Astrocyte (in vitro differentiated cells and primary cell): ENCODE measurements around the gene TNRC6A.

ENCODE experiments used
- EZH2 ChIP-seq: IDR thresholded peaks from 2 replicates; pipeline ENCODE4 v1.6.1; 2012; ENCODE audit warnings: mild to moderate bottlenecking, low read length, inconsistent platforms; ENCODE audit not compliant: insufficient read depth
- TF ChIP-seq, protein P1 (sequence below): IDR thresholded peaks from 2 replicates; pipeline ENCODE4 v1.5.1; 2011; ENCODE audit warnings: low read depth, mild to moderate bottlenecking, inconsistent platforms, low read length, moderate library complexity; ENCODE audit not compliant: insufficient read depth

DNA sequence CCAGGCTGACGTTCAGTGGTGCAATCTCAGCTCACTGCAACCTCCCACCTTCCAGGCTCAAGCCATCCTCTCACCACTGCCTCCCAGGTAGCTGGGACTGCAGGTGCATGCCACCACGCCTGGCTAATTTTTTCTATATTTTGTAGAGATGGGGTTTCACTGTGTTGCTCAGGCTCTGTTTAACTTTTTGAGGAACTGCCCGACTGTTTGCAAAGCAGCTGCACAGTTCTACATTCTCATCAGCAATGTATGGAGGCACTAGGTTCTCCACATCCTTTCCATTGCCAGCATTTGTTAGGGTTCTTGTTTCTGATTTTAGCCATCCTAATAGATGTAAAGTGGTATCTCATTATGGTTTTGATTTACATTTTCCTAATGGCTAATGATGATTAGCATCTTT is 9.4 kb downstream of the TNRC6A start:
- TF ChIP-seq, protein P1, sequence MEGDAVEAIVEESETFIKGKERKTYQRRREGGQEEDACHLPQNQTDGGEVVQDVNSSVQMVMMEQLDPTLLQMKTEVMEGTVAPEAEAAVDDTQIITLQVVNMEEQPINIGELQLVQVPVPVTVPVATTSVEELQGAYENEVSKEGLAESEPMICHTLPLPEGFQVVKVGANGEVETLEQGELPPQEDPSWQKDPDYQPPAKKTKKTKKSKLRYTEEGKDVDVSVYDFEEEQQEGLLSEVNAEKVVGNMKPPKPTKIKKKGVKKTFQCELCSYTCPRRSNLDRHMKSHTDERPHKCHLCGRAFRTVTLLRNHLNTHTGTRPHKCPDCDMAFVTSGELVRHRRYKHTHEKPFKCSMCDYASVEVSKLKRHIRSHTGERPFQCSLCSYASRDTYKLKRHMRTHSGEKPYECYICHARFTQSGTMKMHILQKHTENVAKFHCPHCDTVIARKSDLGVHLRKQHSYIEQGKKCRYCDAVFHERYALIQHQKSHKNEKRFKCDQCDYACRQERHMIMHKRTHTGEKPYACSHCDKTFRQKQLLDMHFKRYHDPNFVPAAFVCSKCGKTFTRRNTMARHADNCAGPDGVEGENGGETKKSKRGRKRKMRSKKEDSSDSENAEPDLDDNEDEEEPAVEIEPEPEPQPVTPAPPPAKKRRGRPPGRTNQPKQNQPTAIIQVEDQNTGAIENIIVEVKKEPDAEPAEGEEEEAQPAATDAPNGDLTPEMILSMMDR = no peak
- TF ChIP-seq EZH2 = no peak
